Stimulated activated CD8-positive, alpha-beta memory T cell treated with anti-CD3 and anti-CD28 coated beads, Interleukin-7, amount 100 ng/mL, for 4 hours (primary cell): ENCODE results near the gene RPS27.
"Not testable (repeated sequence)": the region's sequence is repeated elsewhere in the genome, so short reads cannot be mapped to it uniquely, and the experiment has no call there.

Experiments
- DNase-seq, 2 donors: peaks; one replicate each; pipeline ENCODE4 v3.0.0-alpha.2; 2020; ENCODE audit warnings: low read depth in 2 of 2

RPS27 gene

DNA sequence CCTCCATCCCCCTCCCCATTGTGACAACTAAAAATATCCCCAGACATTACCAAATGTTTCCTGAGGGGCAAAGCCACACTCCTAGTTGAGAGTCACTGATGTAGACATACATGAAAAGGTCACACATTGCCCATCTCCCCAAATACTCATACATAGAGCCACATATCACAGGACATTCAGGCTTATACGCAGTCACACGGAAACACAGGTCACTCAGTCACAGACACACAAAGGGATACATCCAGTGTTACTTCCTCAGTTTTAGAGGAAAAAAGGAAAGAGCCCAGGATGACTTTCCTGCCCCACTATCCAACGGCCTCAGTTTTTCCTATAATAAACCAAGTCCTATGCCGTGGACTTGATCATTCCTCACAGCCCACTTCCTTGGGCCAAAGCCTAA, 29.1 kb upstream of the RPS27 start:
- no peak for DNase-seq

DNA sequence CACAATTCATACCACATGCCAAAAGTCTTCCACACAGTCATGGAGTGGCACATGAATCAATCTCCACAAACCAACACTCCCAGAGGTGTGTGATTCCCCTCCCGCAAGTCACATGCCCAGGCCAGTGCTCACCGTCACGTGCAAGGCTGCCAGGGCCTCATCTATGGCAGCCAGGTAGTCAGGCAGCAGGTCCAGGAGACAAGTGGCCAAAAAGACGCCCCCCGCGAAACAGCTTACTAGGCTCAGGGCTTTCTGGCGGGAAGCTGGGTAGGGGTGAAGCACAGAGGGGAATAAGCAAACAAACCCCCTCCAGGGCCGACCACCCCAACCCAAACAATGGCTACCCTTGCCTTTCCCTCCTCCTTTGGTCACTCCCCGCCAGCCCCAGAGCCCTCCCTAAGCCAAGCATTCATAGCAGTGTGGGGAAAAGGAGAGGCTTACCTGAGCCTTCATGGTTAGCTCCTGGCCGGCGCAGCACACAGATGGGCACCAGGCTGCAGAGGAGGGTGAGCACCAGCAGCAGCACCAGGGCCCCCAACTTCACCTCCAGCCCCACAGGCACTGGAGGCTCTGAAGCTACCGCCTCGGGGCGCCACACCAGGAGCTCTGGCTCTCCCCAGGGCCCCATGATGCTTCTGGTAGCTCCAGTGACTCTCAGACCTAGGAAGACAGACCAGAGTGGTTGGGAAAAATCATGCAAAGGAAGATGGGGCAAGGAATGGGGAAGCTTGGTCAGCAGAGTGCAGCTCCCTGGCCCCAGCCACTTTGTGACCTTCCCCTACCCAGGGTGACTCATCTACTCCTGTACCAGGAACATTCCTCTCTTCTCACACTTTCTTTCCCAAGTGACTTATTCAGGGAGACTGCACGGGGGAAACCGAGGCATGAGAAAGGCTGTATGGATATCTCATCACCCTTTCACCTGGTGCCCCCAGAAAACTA, 28.2 kb upstream of the RPS27 start:
- no peak for DNase-seq

DNA sequence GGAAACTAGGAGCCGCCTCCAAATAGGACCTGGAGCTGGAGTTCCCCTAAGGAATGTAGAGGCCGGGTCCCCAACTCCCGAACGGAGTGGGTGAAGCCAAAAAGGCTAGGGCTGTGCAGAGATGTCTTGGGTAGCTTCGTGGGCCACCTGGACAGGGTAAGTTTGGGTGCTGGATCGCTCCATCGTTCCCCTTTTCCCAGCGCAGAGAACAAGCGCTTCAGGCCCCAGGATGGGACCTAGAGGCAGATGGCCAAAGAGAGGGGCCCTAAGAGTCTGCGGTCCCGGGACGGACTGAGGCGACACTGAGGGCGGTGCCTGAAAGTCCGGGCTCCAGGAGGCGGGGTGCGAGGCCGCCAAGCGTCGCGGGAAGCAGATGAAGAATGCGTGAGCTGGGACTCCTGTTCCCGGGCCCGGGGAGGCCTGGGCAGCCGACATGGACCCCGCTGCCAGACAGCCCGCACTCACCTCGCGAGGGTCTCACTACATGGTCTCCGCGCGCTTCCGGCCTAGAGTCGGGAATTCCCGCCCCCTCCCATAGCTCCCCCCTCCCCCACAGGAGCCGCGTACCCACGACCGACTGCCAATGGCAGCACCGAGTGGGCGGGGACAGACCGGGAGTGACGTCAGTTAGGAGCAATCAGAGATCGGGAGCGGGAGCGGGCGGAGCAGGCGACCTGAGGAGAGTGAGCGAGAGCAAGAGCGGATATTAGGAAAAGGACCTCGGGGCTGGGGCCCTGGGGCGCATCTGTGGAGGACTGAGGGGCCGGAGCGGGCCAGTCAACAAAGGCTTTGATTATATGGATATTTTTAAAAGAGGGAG, 27.3 kb upstream of the RPS27 start, which contains the start of gene SLC39A1:
TSS of gene SLC39A1 (minus strand) at position 508 of the 820 bp plus-strand sequence. CDS start 822 bp downstream, outside the sequence.
- peak; percentile 88 to 89 for DNase-seq

DNA sequence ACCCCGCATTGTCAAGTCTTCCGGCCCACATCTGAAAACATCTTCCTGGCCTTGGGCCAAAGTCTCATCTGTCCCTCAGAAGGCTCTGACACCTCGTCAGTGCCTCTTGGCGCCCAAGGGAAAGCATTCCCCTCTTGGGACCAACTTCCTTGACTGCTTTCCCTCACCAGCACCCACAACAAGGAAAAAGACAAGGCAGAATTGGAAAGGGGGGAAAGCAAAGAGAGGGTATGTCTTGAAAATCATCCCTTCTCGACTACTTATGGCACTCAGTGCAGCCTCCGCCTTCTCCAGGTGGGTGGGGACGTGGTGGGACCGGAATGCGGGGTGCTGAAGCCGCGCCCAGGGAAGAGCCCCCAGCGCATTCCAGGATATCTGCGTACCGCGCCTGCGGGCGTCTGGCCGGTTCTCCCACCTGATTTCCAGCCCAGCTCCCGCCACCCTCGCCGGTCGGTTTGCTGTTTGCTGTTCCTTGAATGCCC, 26.7 kb upstream of the RPS27 start:
- no peak for DNase-seq

DNA sequence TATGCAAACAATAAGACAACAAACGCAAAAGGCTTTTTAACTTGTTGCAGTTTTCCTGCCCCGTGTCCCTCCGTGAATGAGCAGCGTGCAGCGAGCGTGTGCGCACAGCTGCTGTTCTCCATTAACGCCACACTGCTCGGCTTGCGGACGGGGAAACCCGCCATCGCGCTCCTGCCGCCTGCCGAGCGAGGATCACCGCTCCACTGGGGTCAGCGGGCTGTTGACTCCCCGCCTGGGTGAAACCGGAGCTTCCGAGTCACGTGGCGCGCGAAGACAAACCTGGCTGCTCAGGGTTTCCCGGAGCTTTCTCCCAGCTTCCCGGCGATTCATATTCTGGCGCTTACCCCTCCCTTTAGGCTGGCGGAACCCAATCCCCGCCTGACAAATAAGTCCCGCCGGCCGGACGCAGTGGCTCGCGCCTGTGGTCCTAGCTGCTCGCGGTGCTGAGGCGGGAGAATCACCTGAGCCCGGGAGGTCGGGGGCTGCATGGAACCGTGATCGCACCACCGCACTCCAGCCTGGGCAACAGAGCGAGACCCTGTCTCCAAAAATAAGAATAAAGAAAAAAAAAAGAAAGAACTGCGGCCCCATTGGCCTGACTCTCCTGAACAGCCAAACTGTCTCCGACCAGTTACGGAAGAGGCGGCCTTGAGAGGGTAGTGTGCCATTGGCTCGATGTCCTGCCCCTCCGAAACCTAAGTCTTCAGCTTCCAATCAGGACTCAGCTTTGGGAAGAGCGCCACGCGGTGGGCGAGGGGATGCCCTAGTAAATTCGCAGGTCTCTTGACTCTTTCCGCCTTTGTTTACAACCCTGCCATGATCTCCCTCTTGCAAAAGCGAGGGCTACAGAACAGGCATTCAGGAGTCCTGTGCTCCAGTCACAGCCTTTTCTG, 23.2 kb upstream of the RPS27 start, which contains the start of gene CREB3L4:
TSS of gene CREB3L4 (plus strand) at position 796 of the 893 bp plus-strand sequence. CDS start 624 bp downstream, outside the sequence.
- peak; percentile 68 to 75 for DNase-seq

DNA sequence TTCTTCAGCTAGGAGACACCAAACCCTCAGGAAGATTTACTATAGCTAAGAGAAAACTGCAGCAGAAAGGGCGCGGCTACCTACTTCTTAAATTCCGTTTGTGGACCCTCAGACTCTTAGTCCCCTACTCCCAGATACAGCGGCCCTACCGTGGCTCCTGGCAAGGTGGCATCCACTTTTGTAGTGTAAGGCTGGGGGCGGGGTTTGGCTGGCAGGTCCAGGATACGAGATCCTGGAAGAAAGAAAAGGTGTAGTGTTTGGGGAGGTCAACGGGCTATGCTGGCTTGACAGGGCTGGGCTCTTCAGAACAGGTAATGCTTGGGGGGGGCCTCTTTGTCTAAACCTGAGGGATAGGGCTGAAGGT, 22.6 kb upstream of the RPS27 start:
- DNase-seq: no peak

DNA sequence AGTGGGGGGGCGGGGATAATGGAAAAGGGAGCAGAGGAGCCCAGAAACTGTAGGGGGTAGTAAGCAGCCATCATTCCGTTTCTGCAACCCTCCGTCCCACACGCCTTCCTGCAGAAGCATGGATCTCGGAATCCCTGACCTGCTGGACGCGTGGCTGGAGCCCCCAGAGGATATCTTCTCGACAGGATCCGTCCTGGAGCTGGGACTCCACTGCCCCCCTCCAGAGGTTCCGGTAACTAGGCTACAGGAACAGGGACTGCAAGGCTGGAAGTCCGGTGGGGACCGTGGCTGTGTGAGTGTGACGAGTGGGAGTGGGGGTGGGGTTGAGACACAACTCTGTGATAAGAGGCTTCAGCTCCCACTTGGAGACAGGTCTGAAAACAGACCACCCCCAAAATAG, 22.2 kb upstream of the RPS27 start:
- no peak for DNase-seq

DNA sequence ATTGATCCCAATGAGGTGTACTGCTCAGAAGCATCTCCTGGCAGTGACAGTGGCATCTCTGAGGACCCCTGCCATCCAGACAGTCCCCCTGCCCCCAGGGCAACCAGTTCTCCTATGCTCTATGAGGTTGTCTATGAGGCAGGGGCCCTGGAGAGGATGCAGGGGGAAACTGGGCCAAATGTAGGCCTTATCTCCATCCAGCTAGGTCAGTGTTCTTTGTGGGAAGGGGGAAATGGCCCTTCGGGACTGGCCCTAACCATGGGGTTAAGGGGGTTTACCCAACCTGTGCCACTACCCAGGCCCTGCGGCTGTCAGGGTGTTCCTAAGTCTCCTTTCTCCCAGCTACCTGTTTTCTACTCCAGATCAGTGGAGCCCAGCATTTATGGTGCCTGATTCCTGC, 21.6 kb upstream of the RPS27 start:
- no peak for DNase-seq

DNA sequence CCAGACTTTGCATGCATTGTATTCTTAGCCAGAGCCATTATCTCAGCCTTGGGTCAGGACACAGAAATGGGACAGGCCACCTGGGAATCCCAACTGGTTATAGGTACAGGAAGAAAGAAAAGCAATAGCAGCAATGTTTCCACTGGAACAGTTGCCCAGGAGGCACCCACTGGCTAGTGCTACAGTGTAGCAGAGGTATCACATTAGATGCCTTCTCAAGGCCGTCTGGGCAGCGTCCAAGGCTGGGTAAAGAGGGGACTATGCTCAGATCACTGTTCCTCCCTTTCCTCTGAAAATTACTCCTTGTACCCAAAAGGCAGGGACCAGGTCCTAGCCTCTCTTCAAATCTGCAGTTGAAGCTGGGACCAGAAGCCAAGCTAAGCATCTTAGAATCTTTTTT, 20.2 kb upstream of the RPS27 start:
- DNase-seq: no peak

DNA sequence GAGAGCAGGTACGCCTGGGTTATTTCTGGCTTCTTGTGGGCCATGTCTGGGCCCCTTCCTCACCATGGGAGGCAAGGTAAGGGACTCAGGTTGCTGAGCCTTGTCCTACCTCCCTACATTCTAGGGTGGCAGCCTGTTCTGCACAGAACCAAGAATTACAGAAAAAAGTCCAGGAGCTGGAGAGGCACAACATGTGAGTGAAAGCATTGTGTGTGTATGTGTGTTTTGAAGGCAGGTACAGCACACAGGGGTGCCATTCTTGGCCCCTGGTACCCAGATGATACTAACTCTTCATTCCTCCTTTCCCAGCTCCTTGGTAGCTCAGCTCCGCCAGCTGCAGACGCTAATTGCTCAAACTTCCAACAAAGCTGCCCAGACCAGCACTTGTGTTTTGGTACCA, 17.5 kb upstream of the RPS27 start:
- no peak for DNase-seq

DNA sequence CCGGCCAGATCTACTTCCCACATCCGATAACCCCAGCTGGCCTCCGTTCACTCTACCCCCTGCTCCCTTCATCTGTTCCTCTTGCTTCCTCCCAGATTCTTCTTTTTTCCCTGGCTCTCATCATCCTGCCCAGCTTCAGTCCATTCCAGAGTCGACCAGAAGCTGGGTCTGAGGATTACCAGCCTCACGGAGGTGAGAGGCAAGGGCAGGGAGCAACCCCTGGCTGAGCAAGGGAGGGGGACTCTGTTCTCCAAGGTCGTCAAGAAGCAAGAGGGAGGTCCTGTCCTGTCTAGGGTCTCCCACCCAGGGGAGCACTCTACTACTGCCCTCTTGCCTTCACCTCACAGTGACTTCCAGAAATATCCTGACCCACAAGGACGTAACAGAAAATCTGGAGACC, 17.0 kb upstream of the RPS27 start:
- DNase-seq: no peak

DNA sequence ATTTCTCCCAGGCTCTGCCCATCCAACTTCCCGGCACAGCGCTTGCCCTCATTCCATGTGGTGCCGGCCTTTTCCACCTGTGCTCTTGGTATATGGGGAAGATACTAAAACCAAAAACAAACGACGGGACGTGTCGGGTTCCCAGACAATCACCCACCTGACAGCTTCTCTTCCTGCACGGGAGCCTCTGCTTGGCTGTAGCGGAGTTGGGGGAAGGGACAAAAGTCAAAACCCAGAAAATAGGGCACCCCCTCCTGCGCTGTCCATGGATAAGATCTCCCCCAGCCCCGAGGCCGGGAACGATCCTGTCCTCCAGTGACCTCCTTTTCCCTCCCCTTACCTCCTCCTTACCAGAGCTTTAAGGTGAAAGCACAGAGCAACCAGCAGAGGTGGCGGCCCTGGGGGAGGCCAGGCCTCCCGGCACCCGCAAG, 13.7 kb upstream of the RPS27 start:
- no peak for DNase-seq

DNA sequence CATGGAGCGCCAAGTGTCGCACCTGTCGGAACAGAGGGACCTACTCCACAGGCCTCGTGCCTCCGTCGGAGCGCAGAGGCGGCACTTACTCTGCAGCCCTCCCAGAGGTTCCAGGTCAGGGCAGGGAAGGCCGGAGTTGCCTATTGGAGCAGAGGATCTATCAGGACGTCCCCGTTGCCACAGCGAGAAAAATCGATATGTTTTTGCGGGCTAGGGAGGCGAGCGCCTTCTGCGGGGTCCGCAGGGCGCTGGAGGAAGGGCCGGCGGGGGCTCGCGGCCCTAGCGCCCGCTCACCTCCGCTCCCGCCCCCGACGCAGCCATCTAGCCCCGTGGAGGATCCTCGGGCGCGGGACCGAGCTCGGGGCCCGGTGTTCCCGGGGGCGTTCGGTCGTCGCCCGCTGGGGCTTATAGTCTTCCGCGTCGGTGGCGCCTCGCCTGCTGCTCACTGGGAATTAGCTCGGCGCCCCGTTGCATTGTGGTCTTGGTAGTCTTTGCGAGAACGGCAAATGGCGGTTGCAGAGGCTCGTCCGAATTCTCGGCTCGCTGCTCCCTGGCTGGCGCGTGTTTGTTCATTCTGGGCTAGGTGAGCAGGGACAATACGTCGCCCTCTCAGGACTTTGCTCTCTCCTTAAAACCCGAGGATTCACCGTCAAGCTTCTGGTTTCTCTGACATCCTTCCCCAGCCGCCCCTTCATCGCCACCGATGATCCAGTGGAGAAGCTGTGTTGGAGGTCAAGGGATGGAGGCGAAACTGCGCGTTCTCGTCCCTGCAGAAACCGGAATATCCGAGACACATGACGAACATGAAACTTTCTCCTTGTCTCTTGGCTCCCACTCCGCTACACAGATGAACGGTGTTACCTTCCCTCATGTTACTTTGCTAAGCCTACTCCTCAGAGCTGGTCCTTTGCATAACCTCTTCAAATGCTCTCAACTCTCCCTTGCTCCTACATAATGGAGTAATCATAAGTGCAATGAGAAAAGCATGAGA, 13.0 kb upstream of the RPS27 start, which contains the start of gene JTB:
TSS of gene JTB (minus strand) at position 425 of the 991 bp plus-strand sequence. CDS start at position 3, 422 bp downstream.
- DNase-seq: peak; percentile 70 to 78

DNA sequence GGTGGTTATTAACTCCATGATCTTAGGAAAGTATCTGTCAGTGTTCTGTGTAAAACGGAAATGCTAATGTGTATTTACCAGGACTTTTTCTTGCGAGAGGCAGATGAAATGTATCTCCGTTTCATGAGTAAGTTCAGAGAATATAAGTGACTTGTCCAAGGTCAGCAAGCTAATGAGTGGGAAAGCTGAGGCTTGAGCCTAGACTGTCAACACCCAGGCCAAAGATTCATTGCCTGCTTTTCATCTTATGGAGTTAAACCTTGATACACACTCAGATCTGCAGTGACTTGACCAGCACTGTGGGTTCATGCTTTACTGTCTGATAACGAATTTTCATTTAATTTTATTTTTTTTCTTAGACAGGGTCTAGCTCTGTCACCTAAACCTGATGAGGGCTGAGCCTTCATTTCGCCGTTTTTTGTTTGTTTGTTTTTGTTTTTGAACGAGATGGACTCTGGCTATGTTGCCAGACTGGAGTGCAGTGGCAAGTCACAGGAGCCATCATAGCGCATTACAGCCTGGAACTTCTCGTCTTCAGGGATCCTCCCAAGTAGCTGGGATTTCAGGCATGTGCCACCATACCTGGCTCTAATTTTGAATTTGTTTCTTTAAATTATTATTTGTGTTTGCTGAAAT, 12.2 kb upstream of the RPS27 start:
- DNase-seq: no peak

DNA sequence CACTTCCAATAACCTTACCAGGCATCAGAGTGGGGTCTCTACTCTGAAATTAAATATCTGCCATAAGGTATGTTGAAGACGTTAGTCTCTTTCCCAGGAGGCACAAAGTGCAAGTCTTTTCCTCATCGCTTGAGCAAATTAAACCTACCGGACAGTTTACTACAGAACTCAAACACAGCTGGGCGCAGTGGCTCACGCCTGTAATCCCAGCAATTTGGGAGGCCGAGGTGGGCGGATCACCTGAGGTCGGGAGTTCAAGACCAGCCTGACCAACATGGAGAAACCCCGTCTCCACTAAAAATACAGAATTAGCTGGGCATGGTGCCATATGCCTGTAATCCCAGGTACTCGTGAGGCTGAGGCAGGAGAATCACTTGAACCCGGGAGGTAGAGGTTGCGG, 11.5 kb upstream of the RPS27 start:
- not testable (repeated sequence) for DNase-seq

DNA sequence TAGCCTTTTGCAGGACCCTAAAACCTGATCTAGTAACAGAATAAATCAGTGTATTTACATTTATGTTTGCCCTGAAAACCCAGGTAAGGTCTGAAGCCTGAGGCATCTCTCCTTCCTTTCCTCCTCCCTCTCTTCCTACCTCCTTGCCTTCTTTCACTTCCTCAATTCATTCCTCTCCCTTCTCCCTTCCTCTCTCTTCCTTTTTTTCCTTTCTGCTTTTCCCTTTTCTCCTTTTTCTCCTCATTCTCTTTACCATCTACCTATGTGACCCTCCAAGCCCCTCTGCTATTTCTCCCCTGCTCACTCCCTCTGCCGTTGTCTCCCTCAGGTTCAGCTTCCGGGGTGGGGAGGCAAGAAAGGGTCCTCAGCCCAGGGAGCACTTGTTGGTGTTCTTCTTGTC, 8.8 kb upstream of the RPS27 start:
- not testable (repeated sequence) for DNase-seq

DNA sequence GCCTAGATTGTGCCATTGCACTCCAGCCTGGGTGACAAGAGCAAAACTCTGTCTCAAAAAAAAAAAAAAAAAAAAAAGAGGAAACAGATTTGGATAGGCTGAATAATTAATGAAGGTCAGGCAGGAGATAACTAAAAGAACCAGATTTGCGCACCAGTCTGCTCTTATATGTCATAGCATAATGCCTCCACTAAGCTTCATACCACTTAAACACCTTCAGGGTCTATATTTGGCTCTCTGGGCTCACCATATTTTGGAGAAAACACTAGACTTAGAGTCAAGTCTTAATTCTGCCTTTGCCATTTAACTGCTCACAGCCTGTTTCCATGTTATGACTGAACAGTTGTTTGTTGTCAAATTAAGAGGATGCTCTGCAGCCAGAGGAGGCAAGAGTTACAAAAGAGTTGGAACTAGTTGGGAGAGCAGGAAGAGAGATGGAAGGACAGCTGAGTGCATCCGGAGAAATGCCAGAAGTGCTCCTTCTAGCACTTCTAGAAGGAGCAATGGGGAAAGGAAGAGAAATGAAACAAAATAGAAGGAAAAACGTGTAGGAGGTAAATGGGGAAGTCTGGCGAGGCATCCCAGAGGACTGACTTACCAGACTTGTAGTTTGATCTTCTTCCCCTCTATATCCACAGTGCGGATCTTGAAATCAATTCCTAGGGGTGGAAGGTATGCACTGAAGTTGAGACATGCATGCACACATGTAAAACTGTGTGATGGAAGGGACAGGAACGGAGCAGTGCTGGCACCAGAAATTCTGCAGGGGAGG, 6.3 kb upstream of the RPS27 start:
- DNase-seq: no peak

DNA sequence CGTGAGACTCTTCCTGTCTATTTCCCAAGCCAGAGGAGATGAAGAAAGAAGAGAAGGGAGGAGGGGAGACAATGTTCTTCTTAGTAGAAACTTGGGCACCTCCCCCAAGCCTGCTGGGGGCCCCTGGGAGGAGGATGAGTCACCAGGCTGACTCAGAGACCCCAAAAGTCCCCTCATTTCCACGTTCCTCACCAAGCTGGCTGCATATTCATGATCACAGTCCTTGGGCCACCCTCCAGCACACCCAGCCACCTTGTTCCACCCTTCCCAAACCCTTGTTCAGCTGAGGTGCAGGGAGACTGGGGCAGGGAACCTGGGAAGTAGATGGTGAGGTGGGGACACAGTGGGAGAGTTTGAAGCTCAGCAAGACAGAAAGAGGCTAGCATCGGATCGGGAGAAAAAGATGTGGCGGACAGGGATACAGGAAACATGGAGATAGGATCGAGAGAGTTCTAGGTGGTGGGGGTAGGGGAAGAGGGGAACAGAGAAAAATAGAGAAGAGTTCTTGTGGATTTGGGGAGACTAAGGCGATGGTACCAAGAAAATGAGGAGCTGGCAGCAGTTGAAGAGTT, 5.1 kb upstream of the RPS27 start:
- peak in 1 of 2 donors; percentile 58 for DNase-seq
